OCI-LY3 (cell line): ENCODE measurements around the gene CSTPP1.

Experiments
- CTCF ChIP-seq: fragments of 200-600, 300-600 bp; sonication (generic); IDR thresholded peaks from 2 replicates; pipeline ENCODE4 v1.5.1; 2014; ENCODE audit warnings: antibody characterized with exemption, low read length, low read depth
- EZH2phosphoT487 ChIP-seq: fragments of 200-600 bp; shearing (Covaris generic); IDR thresholded peaks from 2 replicates; pipeline ENCODE4 v1.6.1; 2018; ENCODE audit warnings: antibody characterized with exemption, mixed run types, low read depth

- TF ChIP-seq CTCF (no peak), EZH2phosphoT487 (no peak)
Measured at GRCh38 chr11:47060807-47061206, 124.2 kb downstream of the CSTPP1 start.
